AG04450 (cell line): ENCODE measurements around the gene B3GAT1. TPM values are rescaled to one million over a fixed set of nuclear protein-coding genes. Genes with fewer than 3 reads are reported as not detected.

Experiments
- CTCF ChIA-PET: fragments of 300-600, 350-600 bp; formaldehyde crosslinking; extraction: SDS; loops from one replicate; lab custom pipeline; 2022; ENCODE audit warnings: antibody characterized with exemption, inconsistent platforms; lab: Charles Lee
- POLR2A ChIA-PET: fragments of 350-600 bp; formaldehyde crosslinking; extraction: SDS; loops from one replicate; lab custom pipeline; 2021; ENCODE audit warnings: antibody characterized with exemption, inconsistent platforms; lab: Yijun Ruan, JAX
- DNase-seq: peaks from one replicate; pipeline ENCODE4 v3.0.0-alpha.2; 2011; ENCODE audit warnings: low read depth, low spot score
- H3K27ac ChIP-seq: one replicate; pipeline ENCODE4 v1.5.1; 2012; ENCODE audit warnings: low read depth, low read length, control low read depth
- H3K27me3 ChIP-seq: one replicate; pipeline ENCODE4 v1.6.0; 2012; ENCODE audit warnings: low read length; ENCODE audit not compliant: control insufficient read depth, insufficient read depth
- H3K4me3 ChIP-seq: 2 replicates; pipeline ENCODE4 v1.5.1; 2011; ENCODE audit warnings: mild to moderate bottlenecking, low read depth, low read length, control low read depth
- H3K9me3 ChIP-seq: 2 replicates; pipeline ENCODE4 v1.5.1; 2012; ENCODE audit warnings: low read length; ENCODE audit not compliant: control insufficient read depth, insufficient read depth
- polyA minus RNA-seq: library from RNA; depleted of rRNA, polyadenylated mRNA; stranded (reverse); fragments of >200 nt; gene quantifications from 2 replicates; pipeline ENCODE4 v1.2.3, GENCODE V29; 2011; rRNA and poly(A)+ RNA removed
- polyA plus RNA-seq: library from polyadenylated mRNA; depleted of rRNA; stranded (reverse); fragments of >200 nt; gene quantifications from 2 replicates; pipeline ENCODE4 v1.2.3, GENCODE V29; 2011; rRNA removed
- TF ChIP-seq, protein P1 (sequence below): IDR thresholded peaks from 2 replicates; pipeline ENCODE4 v1.5.1; 2011; ENCODE audit warnings: low read depth, low read length, control low read depth, inconsistent platforms

B3GAT1 gene
- polyA plus RNA-seq (not detected in 2 replicates), polyA minus RNA-seq (not detected in 2 replicates)

DNA sequence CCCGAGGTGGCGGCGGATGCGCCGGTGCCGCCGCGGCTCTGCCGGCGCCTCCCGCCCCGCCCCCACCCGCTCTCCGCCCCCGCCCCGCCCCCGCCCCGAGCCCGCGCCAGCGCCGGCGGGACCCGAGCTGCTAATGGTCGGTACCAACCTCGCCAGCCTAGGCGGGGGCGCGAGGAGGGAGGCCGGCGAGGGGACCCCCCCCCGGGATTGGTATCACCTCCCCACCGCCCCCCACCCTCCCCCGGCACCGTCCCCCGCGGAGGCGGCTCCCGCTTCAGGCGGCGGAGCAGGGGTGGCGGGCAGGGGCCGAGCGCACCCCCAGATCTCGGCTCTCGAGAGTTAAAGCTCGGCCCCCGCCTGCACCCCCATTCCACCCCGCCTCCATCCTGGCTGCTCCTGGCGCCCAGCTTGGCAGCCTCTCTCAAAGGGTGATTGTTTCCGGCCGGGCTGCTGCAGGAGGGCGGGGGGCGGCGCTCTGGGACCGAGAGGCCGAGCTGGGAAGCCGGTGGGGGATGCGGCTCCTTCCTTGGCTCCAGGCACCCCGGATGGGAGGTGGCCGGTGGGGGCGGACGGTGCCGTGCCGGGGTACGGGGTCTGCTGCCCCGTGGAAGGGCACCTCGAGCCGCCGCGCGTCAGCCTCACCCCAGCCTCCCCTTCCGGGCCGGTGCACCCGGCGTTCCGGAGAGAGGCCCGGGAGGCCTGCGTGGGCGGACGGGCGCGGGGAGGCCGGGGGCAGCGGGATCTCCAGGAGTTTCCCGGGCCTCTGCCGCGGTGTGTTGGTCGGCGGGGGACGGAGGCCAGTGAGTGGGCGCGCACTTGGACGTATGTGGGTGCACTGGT is at the start of gene B3GAT1:
Gene B3GAT1, minus strand, starts transcription at position 40 of the 840 bp plus-strand sequence. CDS start 24,583 bp downstream, outside the sequence.
- no peak for DNase-seq
- no peak within 1 kb of the TSS for H3K4me3 ChIP-seq
- ChIA-PET POLR2A (no interaction called here), CTCF (no interaction called here)
- peaks cover 23% of the 10 kb centered on the region for H3K27me3 ChIP-seq
- TF ChIP-seq, protein P1, sequence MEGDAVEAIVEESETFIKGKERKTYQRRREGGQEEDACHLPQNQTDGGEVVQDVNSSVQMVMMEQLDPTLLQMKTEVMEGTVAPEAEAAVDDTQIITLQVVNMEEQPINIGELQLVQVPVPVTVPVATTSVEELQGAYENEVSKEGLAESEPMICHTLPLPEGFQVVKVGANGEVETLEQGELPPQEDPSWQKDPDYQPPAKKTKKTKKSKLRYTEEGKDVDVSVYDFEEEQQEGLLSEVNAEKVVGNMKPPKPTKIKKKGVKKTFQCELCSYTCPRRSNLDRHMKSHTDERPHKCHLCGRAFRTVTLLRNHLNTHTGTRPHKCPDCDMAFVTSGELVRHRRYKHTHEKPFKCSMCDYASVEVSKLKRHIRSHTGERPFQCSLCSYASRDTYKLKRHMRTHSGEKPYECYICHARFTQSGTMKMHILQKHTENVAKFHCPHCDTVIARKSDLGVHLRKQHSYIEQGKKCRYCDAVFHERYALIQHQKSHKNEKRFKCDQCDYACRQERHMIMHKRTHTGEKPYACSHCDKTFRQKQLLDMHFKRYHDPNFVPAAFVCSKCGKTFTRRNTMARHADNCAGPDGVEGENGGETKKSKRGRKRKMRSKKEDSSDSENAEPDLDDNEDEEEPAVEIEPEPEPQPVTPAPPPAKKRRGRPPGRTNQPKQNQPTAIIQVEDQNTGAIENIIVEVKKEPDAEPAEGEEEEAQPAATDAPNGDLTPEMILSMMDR = no peak
- H3K9me3 ChIP-seq = no peaks in the 10 kb centered on the region; the same call in 1 of the 2 replicates
- H3K27ac ChIP-seq = no peak within 1 kb of the TSS

GRCh38 chr11:134461621-134462020 is 49.6 kb upstream of the B3GAT1 start:
- DNase-seq = no peak
- Histone ChIP-seq H3K9me3 (peaks cover 50% of the 10 kb centered on the region), H3K27me3 (no peaks in the 10 kb centered on the region), H3K27ac (no peak overlapping the region), H3K4me3 (no peak overlapping the region)
- TF ChIP-seq, protein P1 = no peak
- CTCF ChIA-PET = no interaction called here
- POLR2A ChIA-PET = no interaction called here

DNA sequence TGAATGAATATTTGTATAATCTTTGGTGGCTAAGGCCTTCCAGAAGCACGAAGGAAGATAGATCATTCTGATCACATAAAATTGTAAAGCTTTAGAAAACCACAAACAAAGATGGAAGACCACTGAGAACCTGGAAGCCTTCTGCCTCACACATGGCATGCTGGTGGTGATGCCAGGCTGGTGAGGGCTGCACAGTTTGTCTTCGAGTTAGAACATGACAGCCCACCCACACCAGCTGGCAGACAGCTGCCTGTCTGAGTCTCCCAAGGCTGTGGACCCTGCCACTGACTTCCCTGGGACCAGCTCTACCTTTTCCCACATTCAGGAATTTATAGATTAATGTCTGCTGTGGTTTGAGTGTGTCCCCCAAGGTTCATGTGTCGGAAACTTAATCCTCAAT is 48.8 kb upstream of the B3GAT1 start:
- peaks cover 48% of the 10 kb centered on the region for H3K9me3 ChIP-seq
- ChIA-PET CTCF (no interaction called here), POLR2A (no interaction called here)
- DNase-seq = no peak
- no peak overlapping the region for H3K27ac ChIP-seq
- H3K27me3 ChIP-seq = no peaks in the 10 kb centered on the region
- TF ChIP-seq, protein P1 = no peak
- H3K4me3 ChIP-seq = no peak overlapping the region

DNA sequence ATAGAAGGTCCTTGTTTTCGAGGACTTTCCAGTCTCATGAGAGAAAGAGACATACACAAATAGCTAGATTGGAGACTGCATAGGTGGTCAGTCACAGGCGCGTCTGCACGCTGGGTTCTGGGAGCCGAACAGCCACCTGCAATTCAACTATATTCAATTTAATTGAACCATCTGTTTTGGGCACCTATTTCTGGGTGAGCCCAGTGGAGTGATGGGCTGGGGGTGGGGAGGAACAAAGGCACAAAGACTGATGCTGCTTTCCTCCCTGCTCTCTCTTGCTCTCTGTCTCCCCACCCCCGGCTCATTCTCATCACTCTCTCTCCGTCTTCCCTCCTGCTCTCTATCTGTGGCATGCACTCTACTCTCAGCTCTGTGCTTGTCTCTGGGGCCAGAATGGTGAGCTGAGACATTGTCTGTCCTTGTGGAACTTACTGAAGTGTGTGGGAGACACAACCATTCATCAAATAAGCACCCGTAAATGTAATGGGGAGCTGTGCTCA is 48.1 kb upstream of the B3GAT1 start:
- Histone ChIP-seq H3K27ac (no peak overlapping the region), H3K27me3 (no peaks in the 10 kb centered on the region), H3K9me3 (peaks cover 42% of the 10 kb centered on the region), H3K4me3 (no peak overlapping the region)
- DNase-seq = no peak
- POLR2A ChIA-PET = no interaction called here
- TF ChIP-seq, protein P1 = no peak
- CTCF ChIA-PET = no interaction called here
